Renal cortex interstitium (tissue), 11 donors: ENCODE measurements around the gene GNB1L. TPM values are rescaled to one million over a fixed set of nuclear protein-coding genes. Genes with fewer than 3 reads are reported as not detected.
"Not testable (repeated sequence)": the region's sequence is repeated elsewhere in the genome, so short reads cannot be mapped to it uniquely, and the experiment has no call there.

ENCODE experiments used
- DNase-seq, 11 donors: peaks; one replicate each; pipeline ENCODE4 v3.0.0-alpha.2; 2013; ENCODE audit warnings: low read depth in 9 of 11, low spot score in 4 of 11; ENCODE audit errors: extremely low read depth in 1 of 11
- polyA plus RNA-seq, 3 donors: library from polyadenylated mRNA; unstranded; fragments of 120-200 nt; gene quantifications; one replicate each; pipeline ENCODE4 v1.2.1, GENCODE V29; 2013; ENCODE audit not compliant: insufficient read length in 3 of 3

Gene GNB1L
- polyA plus RNA-seq, 3 donors, result 3.2 to 5.8 (median 4.7) TPM

DNA sequence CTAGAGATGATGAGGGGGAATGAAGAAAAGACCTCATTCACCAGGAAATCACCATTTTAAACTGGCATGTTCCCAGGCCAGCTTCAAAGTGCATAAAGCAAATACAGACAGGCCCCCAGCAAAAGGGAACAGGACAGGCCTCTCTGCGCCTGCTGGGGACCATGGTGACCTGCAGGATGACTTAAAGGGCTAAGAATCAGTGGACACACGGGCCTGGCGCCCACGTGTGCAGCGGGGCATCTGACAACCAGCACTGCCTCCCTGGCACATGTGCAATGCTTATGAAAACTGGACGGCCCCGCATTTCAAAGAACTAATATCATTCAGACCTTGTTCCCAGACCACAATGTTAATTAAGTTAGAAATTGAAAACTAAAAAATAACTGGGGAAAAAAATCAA lies 58.5 kb downstream of the GNB1L start:
- DNase-seq, result no peak

DNA sequence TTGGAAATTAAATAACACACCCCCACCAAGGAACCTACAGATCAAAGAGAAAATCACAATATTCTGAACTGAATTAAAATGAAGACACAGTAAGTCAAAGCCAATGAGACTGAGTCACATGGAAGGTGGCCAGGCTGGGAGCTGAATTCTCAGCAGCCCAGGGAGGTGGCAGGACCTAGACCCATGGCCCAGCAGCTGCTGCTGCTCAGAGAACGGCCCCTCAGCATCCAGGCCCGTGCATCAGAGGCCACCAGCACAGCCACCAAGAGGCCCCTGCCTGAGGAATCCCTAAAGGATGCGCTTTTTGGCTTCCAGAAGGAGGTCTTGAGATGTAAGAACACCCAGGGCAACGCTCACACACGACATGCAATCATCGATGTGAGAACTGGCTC lies 59.1 kb downstream of the GNB1L start:
- no peak for DNase-seq

DNA sequence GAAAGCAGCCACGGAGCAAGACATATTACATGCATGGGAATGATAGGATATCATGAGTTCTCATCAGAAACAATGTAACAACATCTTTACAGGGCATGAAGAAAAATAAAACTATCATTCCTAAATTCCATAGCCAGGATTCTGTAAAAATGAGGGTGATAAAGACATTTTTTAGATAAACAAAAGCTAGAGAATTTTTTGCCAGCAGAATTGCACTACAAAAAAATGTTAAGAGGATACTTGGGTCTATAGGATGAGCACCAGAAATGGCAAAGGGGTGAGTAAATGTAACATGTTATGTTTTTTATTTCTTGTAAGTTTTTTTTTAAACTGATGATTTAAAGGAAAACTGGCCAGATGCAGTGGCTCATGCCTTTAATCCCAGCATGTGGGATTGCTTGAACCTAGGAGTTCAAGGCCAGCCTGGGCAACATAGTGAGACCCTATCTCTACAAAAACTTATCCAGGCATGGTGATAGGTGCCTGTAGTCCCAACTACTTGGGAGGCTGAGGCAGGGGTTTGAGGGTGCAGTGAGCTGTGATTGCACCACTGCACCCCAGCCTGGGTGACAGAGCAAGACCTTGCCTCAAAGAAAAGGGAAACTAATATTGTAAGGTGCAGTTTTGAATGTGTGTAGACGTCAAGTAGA lies 60.9 kb downstream of the GNB1L start:
- no peak for DNase-seq

DNA sequence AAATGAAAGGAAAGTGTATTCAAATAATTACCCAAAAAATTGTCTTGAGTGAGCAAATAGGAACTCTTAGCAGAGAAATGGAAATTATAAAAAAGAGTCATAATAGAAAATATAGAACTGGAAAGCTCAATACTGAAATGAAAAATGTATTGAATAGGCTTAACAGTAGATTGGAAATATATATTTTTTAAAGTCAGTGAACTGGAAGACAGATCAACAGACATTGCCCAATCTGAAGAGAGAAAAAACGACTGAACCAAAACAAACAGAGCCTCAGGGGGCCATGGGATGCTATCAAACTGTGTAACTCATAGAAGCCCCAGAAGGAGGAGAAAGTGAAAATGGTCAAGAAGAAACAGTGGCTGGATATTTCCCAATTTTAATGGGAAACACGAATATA lies 61.5 kb downstream of the GNB1L start:
- DNase-seq, result no peak

DNA sequence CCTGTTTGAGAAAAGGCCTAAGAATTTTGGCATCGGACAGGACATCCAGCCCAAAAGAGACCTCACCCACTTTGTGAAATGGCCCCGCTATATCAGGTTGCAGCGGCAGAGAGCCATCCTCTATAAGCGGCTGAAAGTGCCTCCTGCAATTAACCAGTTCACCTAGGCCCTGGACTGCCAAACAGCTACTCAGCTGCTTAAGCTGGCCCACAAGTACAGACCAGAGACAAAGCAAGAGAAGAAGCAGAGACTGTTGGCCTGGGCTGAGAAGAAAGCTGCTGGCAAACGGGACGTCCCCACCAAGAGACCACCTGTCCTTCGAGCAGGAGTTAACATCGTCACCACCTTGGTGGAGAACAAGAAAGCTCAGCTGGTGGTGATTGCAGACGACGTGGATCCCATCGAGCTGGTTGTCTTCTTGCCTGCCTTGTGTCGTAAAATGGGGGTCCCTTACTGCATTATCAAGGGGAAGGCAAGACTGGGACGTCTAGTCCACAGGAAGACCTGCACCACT lies 62.2 kb downstream of the GNB1L start:
- DNase-seq, result not testable (repeated sequence)

DNA sequence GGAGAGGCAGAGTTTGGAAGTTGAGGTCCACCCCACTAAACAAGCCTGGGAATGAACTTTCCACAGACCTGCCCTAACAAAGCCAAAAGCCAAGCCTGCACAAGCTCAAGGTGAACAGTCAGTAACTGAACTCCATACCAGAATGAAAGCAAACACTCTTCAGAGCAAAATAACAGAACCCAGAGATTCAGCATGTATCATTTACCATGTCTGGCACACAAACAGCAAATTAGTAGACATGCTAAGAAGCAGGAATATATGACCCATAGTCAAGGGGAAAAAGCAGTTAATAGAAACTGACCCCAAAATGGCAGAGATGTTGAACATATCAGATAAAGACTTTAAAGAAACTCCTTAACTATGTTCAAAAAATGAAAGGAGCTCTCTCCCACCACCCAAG lies 62.8 kb downstream of the GNB1L start:
- DNase-seq, result no peak

DNA sequence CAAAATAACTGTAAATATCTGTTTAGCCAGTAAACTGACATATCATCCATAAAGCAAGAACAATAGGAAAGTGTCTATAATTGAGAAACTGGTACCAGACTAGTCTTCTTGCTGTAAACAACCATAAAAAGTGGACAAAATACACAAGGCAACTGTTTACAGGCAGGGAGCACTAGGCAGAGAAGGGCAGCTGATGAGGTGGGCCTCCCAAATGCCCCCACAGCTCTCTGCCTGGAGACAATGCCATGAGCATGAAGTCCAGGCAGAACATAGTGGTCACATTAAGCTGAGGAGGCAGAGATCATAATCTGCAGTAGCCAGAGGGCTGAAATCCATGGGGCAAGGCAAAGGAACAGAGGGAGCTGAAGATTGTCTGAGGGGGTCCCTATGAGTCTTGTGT lies 63.4 kb downstream of the GNB1L start:
- no peak for DNase-seq

DNA sequence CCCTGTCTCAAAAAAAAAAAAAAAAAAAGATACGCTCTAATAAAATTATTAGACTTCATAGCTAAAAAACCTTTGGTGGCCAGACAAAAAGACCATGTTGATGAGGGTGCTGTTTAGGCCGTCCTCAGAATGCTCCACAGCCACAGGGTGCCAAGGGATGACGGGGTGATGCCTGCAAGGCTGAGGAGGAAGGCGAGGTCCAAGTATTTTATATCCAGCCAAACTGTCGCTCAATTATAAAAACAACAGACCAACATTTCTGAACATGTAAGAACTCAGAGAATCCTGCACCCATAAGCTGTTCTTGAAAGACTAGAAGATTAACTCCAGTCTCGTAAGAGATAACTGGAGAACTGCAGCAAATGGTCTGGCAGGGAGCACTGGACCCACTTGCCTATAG lies 64.8 kb downstream of the GNB1L start:
- no peak for DNase-seq

DNA sequence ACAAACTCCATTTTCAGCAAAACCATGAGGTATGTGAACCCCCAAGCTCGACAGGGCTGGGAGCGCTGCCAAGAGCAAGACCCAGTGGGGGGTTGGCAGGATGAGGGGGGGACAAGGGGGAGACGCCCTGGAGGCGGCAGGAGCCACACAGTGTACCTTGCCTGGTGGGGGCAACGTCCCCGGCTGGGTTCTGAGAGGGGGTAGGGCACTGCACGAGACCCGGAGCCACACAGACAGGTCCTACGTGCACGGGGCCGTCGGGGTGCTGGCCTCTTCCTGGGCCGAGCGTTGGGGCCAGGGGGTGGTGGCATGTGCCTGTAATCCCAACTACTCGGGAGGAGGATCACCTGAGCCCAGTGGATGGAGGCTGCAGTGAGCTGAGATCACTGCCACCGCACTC lies 65.3 kb downstream of the GNB1L start:
- no peak for DNase-seq

DNA sequence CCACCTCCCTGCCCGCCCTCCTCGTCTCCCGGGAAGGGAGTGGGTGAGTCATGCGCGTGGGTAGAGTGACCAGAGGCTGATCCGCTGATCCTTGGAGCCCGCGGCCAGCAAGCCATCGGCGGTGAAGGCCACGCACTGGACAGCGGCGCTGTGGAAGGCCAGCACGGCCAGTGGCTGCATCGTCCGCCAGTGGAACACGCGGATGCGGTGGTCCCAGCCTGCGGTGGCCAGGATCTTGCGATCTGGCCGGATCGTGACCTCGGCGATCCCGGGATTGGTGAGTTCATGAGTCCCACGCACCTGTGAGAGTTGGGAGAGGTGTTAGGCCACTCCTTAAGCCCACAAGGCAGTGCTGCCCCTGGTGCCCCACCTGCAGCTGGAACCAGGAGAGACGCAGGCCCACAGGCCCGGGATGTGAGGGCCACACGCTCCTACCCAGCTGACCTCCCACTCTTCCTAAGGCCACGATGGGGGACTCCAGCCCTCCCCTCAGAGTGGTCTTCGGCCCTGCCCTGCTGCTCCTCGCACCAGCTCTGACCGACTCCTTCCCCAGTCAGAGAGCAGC lies 65.9 kb downstream of the GNB1L start:
- DNase-seq, result no peak

DNA sequence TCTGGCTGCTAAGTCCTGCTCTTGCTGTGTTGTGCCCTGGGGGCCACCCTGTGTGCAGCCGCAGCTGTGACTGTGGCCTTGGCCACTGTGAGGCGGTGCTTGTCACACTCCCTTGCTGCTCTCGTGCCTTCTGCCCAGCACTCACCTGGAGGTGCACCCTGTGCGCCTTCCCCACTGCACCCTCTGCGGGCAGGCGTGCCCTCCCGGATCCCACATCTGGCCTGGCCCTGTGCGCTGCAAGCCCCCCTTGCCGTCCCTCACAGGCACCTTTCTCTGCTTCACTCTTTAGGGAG lies 66.9 kb downstream of the GNB1L start:
- DNase-seq, result no peak

DNA sequence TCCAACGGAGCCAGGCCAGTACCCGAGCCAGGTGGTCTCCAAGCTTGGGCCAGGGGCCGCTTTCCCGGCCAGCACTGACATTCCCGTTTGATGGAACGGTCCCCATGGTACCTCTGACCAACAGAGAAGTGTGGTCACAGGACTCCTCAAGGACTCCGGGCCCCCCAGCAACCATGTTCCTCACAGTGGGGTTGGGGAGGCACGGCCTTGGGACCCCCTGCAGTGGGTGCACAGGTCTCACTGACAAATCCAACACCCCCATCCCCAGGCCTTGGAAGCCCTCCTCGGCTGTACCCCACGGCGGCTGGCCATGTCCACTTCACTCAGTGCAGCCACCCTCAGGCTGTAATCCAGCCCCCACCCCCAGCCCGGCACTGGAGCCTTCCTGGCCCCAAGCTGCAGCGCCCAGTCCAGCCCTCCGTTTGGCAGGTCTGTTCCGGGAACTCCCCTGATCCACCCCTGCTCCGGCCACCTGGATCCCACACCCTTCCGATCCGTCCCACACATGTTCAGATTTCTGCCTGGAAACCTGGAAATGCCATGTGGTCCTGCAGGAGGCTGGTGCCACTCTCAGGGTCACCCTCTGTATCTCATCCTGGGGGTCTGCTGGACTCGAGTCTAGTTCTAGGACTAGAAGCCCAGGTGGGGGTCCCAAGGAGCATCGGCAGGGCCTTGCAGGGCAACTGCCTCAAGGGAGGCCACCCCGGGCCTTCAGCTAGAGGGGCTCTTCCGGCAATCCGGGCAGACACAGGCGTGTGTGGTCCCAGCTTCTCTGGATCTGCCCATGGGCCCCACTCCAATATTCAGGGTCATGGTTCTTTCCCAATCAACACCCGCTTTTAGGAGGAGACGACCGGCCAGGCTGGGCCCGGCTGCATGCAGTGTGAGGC lies 67.5 kb downstream of the GNB1L start:
- DNase-seq, result no peak

DNA sequence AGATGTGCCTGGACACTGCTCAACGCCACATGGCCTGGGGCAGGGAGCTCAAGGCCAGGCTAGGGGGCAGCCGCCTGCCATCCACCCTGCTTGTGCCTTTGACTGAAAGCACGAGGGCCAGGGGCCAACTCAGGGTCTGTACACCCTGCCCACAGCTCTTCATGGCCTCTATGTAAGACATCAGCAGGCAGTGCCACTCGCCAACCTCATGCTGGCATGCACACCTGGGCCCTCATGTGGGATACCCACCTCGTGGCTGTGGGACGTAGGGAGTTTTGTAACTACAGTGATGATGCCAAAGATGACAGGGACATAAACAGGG lies 68.4 kb downstream of the GNB1L start:
- DNase-seq, result no peak

DNA sequence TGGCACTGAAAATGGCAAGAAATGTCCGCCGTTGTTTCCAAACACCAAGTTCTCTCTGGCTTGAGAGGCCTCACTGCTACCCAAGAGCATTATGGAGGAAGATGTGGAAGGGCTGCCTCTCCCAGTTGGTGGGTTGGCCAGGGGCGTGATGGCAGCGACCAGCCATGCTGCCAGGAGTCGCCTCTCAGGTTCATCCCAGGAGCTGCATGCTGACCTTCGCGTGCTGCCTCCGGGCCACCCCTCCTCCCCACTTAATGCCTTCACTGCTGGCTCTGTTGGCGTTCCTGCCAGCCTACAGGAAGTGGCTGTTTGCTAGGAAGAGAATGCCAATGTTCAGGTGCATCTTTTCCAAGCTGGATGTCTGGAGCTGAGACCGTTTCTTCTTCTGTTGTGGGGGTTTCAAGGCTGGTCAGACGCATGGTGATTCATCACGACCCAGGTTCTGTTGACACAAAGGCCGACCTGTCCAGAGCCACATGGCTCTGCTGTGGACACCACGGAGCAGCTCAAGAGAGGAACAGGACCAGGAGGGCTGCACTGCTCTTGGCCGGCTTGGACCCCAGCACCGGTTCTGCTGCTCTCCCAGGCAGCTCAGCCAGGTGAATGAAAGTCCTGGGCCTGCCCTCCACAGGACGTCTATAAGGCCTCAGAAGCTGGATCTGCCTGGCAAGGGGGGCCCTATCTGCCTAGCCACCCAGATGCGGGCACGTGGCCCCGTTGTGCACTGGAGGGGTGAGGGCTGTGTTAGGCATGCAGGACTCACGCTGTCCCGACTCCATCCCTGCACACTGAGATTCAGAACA lies 69.0 kb downstream of the GNB1L start:
- DNase-seq, result no peak

DNA sequence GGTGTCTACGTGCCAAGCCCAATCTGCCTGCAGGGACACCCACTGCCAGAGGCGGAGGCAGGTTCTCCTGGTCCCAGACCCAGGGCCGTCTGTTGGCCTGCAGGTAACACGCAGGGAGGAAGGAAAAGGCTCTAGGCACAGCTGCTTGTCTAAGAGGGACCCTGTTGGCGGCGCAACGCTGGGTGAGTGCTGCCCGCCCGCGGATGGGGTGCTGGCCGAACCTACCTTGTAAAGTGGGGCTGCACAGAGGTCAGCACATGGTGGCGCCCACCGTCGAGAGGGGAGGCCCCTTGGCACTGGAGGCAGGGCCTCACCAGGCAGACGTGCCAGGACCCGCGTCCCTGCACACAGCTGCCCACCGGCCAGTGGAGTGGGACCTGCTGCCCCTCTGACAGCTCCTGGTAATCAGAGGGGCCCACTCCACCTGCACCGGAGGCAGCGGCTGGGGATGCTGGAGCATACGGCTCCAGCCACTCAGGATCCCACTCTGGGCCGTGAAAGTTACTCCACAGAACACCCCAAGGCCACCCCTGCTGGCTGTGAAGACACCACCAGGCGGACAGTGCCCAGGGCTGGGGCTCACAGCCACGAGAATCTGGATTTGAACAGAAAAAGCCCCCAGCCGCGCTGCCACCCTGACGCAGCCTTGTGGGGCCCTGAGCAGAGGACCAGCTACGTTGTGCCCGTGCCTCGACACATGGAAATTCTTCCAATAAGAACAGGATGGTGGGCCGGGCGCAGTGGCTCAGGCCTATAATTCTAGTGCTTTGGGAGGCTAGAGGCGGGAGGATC lies 70.1 kb downstream of the GNB1L start:
- no peak for DNase-seq

DNA sequence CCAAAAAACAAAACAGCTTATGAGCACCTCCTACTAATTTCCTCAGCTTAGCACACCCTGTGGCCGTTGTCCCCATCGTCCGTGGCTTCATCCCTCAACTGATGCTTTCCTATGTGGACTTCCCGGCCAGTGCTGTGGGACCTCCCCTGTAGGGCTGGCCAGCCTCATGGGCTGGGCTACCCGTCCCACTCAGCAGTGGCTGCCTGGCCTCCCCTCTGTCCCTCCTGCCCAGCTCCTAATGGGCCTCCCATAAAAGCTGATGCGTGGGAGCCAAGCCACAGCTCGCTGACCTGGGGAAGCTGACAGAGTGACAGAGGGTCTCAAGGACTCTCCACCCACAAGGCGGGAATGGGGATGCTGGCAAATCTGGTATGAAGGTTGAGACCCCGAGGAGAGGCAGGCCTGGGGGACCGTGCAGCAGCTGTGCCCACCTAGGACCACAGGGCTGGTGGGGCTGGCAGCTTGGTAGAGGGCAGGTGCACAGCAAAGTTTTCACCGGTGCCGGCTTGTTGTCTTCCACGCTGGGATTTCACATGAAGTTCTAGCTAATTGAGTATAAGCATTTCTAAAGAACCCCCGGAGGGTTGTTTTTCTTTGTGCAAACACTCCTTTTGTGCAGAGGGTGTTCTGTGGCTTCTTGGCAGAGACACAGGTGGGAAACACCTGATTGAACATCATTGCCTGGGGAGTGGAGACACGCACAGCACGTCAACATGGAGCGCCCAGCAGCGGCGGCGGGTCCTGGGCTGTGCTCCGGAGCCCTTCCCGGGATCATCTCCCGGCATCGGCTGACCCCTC lies 70.9 kb downstream of the GNB1L start:
- no peak for DNase-seq

DNA sequence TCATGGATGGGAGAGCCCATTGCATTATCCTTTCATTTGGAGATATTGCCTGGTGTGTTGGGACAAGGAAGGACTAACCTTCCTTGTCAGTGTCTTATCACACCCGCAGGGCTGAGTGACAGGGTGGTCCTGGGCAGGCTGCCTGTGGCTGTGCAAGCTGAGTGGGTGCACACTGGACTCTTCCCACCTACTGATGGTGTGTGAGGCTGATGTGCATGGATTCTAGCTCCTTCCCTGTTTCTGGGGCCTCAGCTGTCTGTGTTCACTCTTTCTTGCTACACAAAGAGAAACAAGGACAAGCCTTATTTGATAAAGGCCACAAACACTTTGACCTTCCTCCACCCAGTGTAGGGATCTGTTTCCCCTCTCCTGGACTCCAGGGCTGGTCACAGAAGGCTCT lies 72.1 kb downstream of the GNB1L start:
- DNase-seq, result no peak

DNA sequence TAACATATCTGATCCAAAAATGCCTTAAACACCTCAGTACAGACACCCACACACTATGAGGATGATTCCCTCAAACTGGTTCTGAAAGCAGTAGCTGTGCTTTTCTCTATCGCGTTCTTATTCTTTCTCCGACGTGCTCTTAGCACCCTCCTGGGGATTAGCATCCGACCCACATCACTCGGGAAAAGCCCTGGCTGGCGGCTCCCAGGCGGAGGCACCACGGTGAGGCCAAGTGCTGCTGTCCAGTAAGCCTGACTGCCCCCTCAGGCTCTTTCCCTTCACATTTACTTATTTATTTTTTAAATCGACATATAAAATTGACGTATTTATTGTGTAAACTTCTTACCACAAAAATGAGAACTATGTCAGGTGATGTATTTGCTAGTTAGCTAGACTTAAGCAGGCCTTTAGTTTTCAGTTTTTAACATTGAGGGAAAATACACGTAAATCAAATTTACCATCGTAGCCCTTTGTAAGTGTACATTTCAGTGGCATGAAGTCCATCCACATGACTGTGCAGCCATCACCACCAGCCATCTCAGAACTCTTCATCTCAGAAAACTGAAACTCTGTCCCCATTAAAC lies 74.9 kb downstream of the GNB1L start:
- DNase-seq, result no peak
